GM12878 (cell line): ENCODE measurements around the gene TMEM163. TPM values are rescaled to one million over a fixed set of nuclear protein-coding genes. Genes with fewer than 3 reads are reported as not detected.

ENCODE experiments used
- ATAC-seq: fragments of 200-7000 bp; cut with Tn5 transposase; 3 replicates; pipeline ENCODE4 v1.9.1; 2020; ENCODE audit warnings: mild to moderate bottlenecking, moderate library complexity
- BruUV-seq: library from RNA; stranded (reverse); fragments of 400-500 nt; replicated peaks from 2 replicates; lab custom pipeline; 2021; lab: Mats Ljungman, UMichigan
- CTCF ChIA-PET: fragments of 300-600 bp; sonication (Branson Sonifier 250); formaldehyde crosslinking; extraction: SDS; loops from one replicate; lab custom pipeline; 2021; ENCODE audit warnings: inconsistent platforms; lab: Yijun Ruan, JAX
- POLR2A ChIA-PET: fragments of 350-600 bp; formaldehyde crosslinking; extraction: SDS; loops from one replicate; lab custom pipeline; 2021; ENCODE audit warnings: inconsistent platforms; lab: Charles Lee
- RAD21 ChIA-PET: fragments of 300-600 bp; sonication (Branson Sonifier 250); formaldehyde crosslinking; loops from one replicate; lab custom pipeline; 2023; ENCODE audit warnings: antibody characterized with exemption; ENCODE audit not compliant: unreplicated experiment; lab: Charles Lee
- SMC1A ChIA-PET: fragments of 300-600 bp; sonication (Branson Sonifier 250); formaldehyde crosslinking; loops from one replicate; lab custom pipeline; 2023; ENCODE audit not compliant: unreplicated experiment, uncharacterized antibody; lab: Charles Lee
- DNase-seq: peaks from one replicate; pipeline ENCODE4 v3.0.0-alpha.2; 2011; ENCODE audit warnings: low read depth, low spot score
- FAIRE-seq: peaks from 3 replicates; lab custom pipeline; 2011; peaks lifted over from hg19 to GRCh38; lab: Jason Lieb, UNC
- H2AFZ ChIP-seq: 2 replicates; pipeline ENCODE4 v1.6.0; 2011; ENCODE audit warnings: low read depth, low read length, control low read depth; ENCODE audit not compliant: control insufficient read depth
- H3K27ac ChIP-seq: 2 replicates; pipeline ENCODE4 v1.5.1; 2011; ENCODE audit warnings: control low read depth; ENCODE audit not compliant: control insufficient read depth, insufficient read depth
- H3K27me3 ChIP-seq, 2 experiments: replicated peaks in 1 of 2; 2 replicates each; pipeline versions ENCODE4 v1.6.0 to v1.6.1; 2011; ENCODE audit warnings: low read length in 1 of 2; ENCODE audit not compliant: control insufficient read depth in 2 of 2, insufficient read depth in 2 of 2
- H3K36me3 ChIP-seq, 2 experiments: 2 replicates each; pipeline ENCODE4 v1.5.1; 2011; ENCODE audit warnings: low read length in 1 of 2; ENCODE audit not compliant: control insufficient read depth in 2 of 2, insufficient read depth in 2 of 2
- H3K4me1 ChIP-seq: 2 replicates; pipeline ENCODE4 v1.6.1; 2011; ENCODE audit warnings: mild to moderate bottlenecking, low read length, moderate library complexity, mixed read lengths; ENCODE audit not compliant: control insufficient read depth, insufficient read depth
- H3K4me2 ChIP-seq: 2 replicates; pipeline ENCODE4 v1.6.0; 2011; ENCODE audit warnings: control low read depth; ENCODE audit not compliant: control insufficient read depth, insufficient read depth
- H3K4me3 ChIP-seq: fragments of 200-600 bp; sonication (generic); 2 replicates; pipeline ENCODE4 v1.5.1; 2016
- H3K79me2 ChIP-seq: 2 replicates; pipeline ENCODE4 v1.6.0; 2011; ENCODE audit warnings: low read length; ENCODE audit not compliant: control insufficient read depth, insufficient read depth
- H3K9ac ChIP-seq: 2 replicates; pipeline ENCODE4 v1.8.0; 2011; ENCODE audit warnings: low read length, control low read depth, mixed read lengths; ENCODE audit not compliant: control insufficient read depth, insufficient read depth
- H3K9me3 ChIP-seq: replicated peaks from 3 replicates; pipeline ENCODE4 v1.5.1; 2011; ENCODE audit warnings: mild to moderate bottlenecking, low read length; ENCODE audit not compliant: control insufficient read depth, insufficient read depth
- H4K20me1 ChIP-seq: 2 replicates; pipeline ENCODE4 v1.6.0; 2011; ENCODE audit not compliant: control insufficient read depth, insufficient read depth
- BACH1 ChIP-seq: fragments of 450-650 bp; IDR thresholded peaks from 2 replicates; pipeline ENCODE4 v1.6.1; 2017; ENCODE audit warnings: mild to moderate bottlenecking, borderline replicate concordance
- DPF2 ChIP-seq: fragments of 450-650 bp; IDR thresholded peaks from 2 replicates; pipeline ENCODE4 v1.6.1; 2017; ENCODE audit warnings: mild to moderate bottlenecking
- GABPA ChIP-seq: IDR thresholded peaks from 2 replicates; pipeline ENCODE4 v1.6.1; 2014; ENCODE audit warnings: antibody characterized with exemption, low read depth, mild to moderate bottlenecking, inconsistent platforms
- HDGF ChIP-seq: fragments of 450-650 bp; IDR thresholded peaks from 2 replicates; pipeline ENCODE4 v1.6.1; 2016; ENCODE audit warnings: antibody characterized with exemption
- MEF2A ChIP-seq: IDR thresholded peaks from 2 replicates; pipeline ENCODE4 v1.6.1; 2011; ENCODE audit warnings: low read depth, mild to moderate bottlenecking, low read length, moderate library complexity; ENCODE audit not compliant: insufficient read depth
- STAT1 ChIP-seq: fragments of 450-650 bp; conservative IDR thresholded peaks from 2 replicates; pipeline ENCODE4 v1.6.1; 2014; ENCODE audit warnings: antibody characterized with exemption, mild to moderate bottlenecking
- SUPT20H ChIP-seq: IDR thresholded peaks from 2 replicates; pipeline ENCODE4 v1.6.1; 2011; ENCODE audit warnings: low read depth, mild to moderate bottlenecking, low read length, moderate library complexity, borderline replicate concordance; ENCODE audit not compliant: control insufficient read depth
- TCF3 ChIP-seq: IDR thresholded peaks from 2 replicates; pipeline ENCODE4 v1.6.1; 2012; ENCODE audit warnings: low read depth, mild to moderate bottlenecking, low read length, borderline replicate concordance; ENCODE audit not compliant: insufficient read depth
- WGBS: methylation state at CpG from one replicate; pipeline ENCODE4 v1.1.6; 2016; ENCODE audit warnings: low lambda C conversion rate; ENCODE audit not compliant: insufficient replicate concordance, insufficient coverage; ENCODE audit errors: missing lambda C conversion rate; 5-methylcytosine and 5-hydroxymethylcytosine counted together
- in situ Hi-C: fragments of 300-500 bp; cut with MboI; formaldehyde crosslinking; loops from 9 replicates; pipeline ENCODE4 v1.14.3; 2018; ENCODE audit warnings: mixed read lengths
- intact Hi-C: fragments of 100-400 bp; cut with micrococcal nuclease; formaldehyde crosslinking; loops from one replicate; pipeline ENCODE4 v1.14.2; 2022; ENCODE audit not compliant: unreplicated experiment
- polyA plus RNA-seq, 11 experiments: library from polyadenylated mRNA; depleted of rRNA in 4 of 11; unstranded in 6 of 11; stranded (reverse) in 5 of 11; fragments of >200 nt; fragmentation: Nextera tagmentation in 4 of 11; fragmentation: Illumina TruSeq in 1 of 11; extraction: Ambion mirVana in 4 of 11; extraction: Trizol in 1 of 11; gene quantifications; 1 replicate in 1 of 11; 2 replicates in 10 of 11; pipeline versions ENCODE4 v1.2.1 to v1.2.3, GENCODE V29; 2011 to 2016; ENCODE audit warnings: inconsistent platforms in 2 of 11, missing spikeins in 2 of 11, low read depth in 1 of 11
- total RNA-seq, 4 experiments: library from RNA; depleted of rRNA in 3 of 4; stranded (reverse); fragments of >200 nt in 3 of 4; fragmentation: Illumina TruSeq in 1 of 4; extraction: Trizol in 1 of 4; gene quantifications; 2 replicates each; pipeline versions ENCODE4 v1.2.1 to v1.2.3, GENCODE V29; 2013 to 2021
- TF ChIP-seq, protein P1 (sequence below): IDR thresholded peaks from 2 replicates; pipeline ENCODE4 v1.6.1; 2012; ENCODE audit warnings: improper control_type of control experiment, low read depth, low read length; ENCODE audit not compliant: insufficient replicate concordance
- TF ChIP-seq, protein P2 (sequence below): fragments of 450-650 bp; formaldehyde crosslinking; IDR thresholded peaks from 2 replicates; pipeline ENCODE4 v1.4.0; 2022; ENCODE audit warnings: mild to moderate bottlenecking, moderate library complexity
- TF ChIP-seq, protein P3 (sequence below): fragments of 150-350 bp; IDR thresholded peaks from 2 replicates; pipeline ENCODE4 v1.6.1; 2016; ENCODE audit warnings: low read depth, low read length

The TMEM163 gene
- total and polyA plus RNA-seq, 10 of the 15 experiments (the other 5 are each of a cell fraction or from before 2014, with no cell fraction given), result 0.05 to 0.11 (median 0.07) TPM; not detected in 4

DNA sequence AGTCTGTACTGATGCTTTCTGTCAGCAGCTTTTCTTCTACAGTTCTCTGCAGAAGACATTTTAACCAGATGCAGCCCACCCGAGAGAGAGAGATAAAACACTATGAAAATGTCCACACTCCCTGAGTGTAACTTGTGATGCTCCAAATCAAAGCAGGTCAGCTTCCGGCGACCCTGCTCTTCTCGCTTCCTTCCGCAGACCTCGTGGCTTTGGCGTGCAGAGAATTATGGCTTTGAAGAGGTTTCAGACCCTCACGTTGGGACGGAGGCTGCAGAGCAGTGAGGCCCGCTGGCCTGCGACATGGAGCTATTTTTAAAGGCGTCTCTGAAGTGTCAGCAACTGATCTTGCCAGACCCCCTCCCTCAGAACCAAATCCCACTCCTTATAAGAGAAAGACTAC lies 41.8 kb downstream of the TMEM163 start (continued):
- TF ChIP-seq, protein P1, sequence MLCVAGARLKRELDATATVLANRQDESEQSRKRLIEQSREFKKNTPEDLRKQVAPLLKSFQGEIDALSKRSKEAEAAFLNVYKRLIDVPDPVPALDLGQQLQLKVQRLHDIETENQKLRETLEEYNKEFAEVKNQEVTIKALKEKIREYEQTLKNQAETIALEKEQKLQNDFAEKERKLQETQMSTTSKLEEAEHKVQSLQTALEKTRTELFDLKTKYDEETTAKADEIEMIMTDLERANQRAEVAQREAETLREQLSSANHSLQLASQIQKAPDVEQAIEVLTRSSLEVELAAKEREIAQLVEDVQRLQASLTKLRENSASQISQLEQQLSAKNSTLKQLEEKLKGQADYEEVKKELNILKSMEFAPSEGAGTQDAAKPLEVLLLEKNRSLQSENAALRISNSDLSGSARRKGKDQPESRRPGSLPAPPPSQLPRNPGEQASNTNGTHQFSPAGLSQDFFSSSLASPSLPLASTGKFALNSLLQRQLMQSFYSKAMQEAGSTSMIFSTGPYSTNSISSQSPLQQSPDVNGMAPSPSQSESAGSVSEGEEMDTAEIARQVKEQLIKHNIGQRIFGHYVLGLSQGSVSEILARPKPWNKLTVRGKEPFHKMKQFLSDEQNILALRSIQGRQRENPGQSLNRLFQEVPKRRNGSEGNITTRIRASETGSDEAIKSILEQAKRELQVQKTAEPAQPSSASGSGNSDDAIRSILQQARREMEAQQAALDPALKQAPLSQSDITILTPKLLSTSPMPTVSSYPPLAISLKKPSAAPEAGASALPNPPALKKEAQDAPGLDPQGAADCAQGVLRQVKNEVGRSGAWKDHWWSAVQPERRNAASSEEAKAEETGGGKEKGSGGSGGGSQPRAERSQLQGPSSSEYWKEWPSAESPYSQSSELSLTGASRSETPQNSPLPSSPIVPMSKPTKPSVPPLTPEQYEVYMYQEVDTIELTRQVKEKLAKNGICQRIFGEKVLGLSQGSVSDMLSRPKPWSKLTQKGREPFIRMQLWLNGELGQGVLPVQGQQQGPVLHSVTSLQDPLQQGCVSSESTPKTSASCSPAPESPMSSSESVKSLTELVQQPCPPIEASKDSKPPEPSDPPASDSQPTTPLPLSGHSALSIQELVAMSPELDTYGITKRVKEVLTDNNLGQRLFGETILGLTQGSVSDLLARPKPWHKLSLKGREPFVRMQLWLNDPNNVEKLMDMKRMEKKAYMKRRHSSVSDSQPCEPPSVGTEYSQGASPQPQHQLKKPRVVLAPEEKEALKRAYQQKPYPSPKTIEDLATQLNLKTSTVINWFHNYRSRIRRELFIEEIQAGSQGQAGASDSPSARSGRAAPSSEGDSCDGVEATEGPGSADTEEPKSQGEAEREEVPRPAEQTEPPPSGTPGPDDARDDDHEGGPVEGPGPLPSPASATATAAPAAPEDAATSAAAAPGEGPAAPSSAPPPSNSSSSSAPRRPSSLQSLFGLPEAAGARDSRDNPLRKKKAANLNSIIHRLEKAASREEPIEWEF, result no peak
- no peak for TF ChIP-seq DPF2
- TF ChIP-seq HDGF, result no peak
- no peak for TF ChIP-seq SUPT20H
- TF ChIP-seq STAT1, result no peak
- no peak for TF ChIP-seq TCF3
- TF ChIP-seq MEF2A, result no peak

DNA sequence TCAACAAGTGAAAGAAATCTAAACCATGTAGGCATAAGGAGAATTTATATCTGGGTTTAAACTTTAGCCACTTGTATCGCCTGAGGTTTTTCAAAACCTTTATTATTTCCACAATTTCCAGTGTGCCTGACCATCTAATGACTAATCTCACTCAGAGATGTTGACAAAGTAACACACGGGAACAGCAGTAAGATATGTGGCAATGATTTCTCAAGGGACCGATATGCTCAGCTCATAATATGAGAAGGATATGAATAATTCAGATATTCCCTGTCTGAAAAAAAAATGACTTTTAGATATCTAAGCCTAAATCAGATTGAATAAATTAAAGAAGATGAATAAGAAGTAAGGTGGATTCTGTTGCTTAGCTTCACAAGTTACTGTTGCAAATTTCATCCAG lies 43.5 kb downstream of the TMEM163 start:
- intact Hi-C loops (no loop called here), in situ Hi-C loops (no loop called here)
- Histone ChIP-seq H3K27me3 (no peaks in the 10 kb centered on the region), H3K79me2 (no peaks in the 10 kb centered on the region), H3K4me2 (no peak overlapping the region), H3K4me3 (no peak overlapping the region), H4K20me1 (no peaks in the 10 kb centered on the region), H3K9me3 (no peaks in the 10 kb centered on the region), H3K36me3 (no peaks in the 10 kb centered on the region), H2AFZ (no peak overlapping the region), H3K27ac (no peak overlapping the region), H3K9ac (no peak overlapping the region), H3K4me1 (peaks cover 4% of the 10 kb centered on the region; the same call in 1 of the 2 replicates)
- POLR2A ChIA-PET, result no interaction called here
- SMC1A ChIA-PET, result no interaction called here
- no TSS peak for BruUV-seq
- RAD21 ChIA-PET, result no interaction called here
- FAIRE-seq (no peak), ATAC-seq (no peak), DNase-seq (no peak)
- CTCF ChIA-PET, result no interaction called here
- WGBS, result 11% methylated on average over 3 of the region's 3 CpGs
- TF ChIP-seq, protein P2, sequence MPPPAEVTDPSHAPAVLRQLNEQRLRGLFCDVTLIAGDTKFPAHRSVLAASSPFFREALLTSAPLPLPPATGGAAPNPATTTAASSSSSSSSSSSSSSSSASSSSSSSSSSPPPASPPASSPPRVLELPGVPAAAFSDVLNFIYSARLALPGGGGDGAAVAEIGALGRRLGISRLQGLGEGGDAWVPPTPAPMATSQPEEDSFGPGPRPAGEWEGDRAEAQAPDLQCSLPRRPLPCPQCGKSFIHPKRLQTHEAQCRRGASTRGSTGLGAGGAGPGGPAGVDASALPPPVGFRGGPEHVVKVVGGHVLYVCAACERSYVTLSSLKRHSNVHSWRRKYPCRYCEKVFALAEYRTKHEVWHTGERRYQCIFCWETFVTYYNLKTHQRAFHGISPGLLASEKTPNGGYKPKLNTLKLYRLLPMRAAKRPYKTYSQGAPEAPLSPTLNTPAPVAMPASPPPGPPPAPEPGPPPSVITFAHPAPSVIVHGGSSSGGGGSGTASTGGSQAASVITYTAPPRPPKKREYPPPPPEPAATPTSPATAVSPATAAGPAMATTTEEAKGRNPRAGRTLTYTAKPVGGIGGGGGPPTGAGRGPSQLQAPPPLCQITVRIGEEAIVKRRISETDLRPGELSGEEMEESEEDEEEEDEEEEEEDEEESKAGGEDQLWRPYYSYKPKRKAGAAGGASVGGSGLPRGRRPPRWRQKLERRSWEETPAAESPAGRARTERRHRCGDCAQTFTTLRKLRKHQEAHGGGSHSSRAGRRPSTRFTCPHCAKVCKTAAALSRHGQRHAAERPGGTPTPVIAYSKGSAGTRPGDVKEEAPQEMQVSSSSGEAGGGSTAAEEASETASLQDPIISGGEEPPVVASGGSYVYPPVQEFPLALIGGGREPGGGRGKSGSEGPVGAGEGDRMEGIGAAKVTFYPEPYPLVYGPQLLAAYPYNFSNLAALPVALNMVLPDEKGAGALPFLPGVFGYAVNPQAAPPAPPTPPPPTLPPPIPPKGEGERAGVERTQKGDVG (CRISPR knock-in tag), result no peak
- no peak for TF ChIP-seq GABPA
- no peak for TF ChIP-seq BACH1
- TF ChIP-seq, protein P3, sequence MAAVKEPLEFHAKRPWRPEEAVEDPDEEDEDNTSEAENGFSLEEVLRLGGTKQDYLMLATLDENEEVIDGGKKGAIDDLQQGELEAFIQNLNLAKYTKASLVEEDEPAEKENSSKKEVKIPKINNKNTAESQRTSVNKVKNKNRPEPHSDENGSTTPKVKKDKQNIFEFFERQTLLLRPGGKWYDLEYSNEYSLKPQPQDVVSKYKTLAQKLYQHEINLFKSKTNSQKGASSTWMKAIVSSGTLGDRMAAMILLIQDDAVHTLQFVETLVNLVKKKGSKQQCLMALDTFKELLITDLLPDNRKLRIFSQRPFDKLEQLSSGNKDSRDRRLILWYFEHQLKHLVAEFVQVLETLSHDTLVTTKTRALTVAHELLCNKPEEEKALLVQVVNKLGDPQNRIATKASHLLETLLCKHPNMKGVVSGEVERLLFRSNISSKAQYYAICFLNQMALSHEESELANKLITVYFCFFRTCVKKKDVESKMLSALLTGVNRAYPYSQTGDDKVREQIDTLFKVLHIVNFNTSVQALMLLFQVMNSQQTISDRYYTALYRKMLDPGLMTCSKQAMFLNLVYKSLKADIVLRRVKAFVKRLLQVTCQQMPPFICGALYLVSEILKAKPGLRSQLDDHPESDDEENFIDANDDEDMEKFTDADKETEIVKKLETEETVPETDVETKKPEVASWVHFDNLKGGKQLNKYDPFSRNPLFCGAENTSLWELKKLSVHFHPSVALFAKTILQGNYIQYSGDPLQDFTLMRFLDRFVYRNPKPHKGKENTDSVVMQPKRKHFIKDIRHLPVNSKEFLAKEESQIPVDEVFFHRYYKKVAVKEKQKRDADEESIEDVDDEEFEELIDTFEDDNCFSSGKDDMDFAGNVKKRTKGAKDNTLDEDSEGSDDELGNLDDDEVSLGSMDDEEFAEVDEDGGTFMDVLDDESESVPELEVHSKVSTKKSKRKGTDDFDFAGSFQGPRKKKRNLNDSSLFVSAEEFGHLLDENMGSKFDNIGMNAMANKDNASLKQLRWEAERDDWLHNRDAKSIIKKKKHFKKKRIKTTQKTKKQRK, result no peak
